RPMI7951 (cell line): Measurements from ENCODE around the gene LY6G5C. TPM values are rescaled to one million over a fixed set of nuclear protein-coding genes. Genes with fewer than 3 reads are reported as not detected.
A peak's percentile ranks its signal among the peaks of the same experiment; 100 is the strongest.

ENCODE experiments used
- DNase-seq: peaks from one replicate; pipeline ENCODE4 v3.0.0-alpha.2; 2012; ENCODE audit warnings: low read depth
- total RNA-seq: library from RNA; depleted of rRNA; stranded (reverse); fragments of >200 nt; shearing (Covaris generic); gene quantifications from 2 replicates; pipeline ENCODE4 v1.2.3, GENCODE V29; 2014; rRNA removed

Gene LY6G5C, protein sequence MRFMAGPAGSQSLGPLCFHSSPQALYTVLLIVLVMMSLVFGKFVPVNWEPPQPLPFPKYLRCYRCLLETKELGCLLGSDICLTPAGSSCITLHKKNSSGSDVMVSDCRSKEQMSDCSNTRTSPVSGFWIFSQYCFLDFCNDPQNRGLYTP
- 2.9 and 3.2 TPM in 2 replicates for total RNA-seq

DNA sequence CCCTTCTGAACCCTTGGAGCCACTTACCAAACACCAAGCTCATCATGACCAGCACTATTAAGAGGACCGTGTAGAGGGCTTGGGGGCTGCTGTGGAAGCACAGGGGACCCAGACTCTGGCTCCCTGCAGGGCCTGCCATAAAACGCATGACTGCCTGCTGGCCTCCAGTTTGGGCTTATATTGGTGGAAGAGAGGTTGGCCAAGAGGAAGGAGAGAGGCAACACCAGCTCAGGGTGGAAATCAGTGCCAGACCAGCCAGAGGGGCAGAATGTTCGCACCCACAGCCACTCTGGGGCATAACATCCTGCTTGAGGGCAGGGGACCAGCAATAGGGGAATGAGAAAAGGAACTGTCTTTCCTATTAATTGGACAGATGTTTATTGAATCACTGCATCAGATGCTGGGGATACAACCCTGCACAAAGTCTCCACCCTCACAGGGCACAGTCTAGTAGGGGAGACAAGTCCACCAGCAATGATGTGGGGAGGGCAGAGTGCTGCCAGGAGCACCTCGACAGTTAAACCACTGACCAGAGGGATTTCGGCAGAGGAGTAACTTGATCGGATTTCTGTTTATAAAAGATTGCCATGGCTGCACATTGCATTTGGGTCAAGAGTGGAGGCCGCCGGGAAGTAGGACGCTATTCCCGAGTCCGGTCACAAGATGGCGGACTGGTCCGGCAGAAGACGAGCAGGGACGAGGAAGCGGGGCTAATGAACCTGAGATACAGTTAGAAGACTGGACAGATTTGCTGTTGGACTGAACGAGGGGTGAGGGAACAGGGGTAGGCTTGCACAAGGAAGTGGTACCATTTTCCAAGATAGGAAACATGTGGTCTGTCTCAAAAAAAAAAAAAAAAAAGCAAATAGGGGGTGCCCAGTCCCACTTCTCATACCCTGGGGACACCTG lies at the start of gene LY6G5C:
TSS of gene LY6G5C (minus strand) at position 842 of the 909 bp plus-strand sequence. CDS start at position 148, 694 bp downstream.
- peak; percentile 84 for DNase-seq

DNA sequence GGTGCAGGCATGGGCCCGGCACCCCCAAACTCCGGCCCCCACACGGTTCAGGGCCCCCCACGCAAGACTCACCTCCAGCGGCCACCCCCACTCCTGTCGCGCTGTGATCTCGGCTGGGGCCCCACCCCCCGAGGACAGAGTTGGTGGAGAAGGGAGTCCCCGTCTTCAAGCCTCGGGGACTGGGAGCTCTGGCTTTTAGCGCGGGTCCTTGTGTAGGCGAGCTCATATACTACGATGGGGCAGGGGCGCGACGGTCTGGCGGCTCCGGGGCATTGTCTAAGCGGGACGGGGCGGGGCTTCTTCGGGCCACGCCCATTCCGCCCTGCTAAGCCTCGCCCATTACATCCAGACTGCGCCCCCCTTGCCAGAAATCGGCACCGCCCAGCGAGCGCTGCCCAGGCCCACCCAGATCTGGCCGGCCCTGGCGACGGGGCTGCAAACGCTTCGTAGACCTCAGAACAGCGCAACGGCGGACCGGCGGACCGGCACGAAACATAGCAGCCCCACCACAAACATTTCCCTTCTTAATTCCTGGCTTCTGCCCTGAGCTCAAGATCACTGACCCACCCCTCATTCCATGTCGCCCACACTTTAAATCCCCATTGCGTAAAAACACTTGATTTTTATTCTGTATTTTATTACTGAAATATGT lies 49.2 kb upstream of the LY6G5C start:
- peak; percentile 88 for DNase-seq

DNA sequence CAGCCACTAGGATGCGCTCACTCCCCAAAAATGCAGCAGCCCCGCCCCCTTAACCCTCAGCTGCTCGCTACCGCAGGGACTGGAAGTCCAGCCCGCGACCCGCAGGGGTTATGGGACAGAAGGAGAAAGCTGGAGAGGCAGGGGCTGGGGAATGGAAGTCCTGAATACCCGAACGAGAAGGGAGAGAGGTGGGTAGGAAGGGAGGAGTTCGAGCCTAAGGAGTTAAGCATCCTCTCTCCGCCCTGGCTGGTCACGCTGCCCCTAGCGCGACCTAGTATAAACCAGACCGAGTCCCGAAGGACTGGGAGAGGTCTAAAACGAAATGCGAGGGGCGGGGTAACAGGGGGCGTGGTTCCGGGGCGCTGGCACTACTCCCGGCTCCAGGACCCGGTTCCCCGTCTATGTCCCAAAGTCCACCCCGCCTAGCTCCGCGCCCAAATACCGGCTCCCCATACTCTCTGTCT lies 48.7 kb upstream of the LY6G5C start:
- peak; percentile 87 for DNase-seq

DNA sequence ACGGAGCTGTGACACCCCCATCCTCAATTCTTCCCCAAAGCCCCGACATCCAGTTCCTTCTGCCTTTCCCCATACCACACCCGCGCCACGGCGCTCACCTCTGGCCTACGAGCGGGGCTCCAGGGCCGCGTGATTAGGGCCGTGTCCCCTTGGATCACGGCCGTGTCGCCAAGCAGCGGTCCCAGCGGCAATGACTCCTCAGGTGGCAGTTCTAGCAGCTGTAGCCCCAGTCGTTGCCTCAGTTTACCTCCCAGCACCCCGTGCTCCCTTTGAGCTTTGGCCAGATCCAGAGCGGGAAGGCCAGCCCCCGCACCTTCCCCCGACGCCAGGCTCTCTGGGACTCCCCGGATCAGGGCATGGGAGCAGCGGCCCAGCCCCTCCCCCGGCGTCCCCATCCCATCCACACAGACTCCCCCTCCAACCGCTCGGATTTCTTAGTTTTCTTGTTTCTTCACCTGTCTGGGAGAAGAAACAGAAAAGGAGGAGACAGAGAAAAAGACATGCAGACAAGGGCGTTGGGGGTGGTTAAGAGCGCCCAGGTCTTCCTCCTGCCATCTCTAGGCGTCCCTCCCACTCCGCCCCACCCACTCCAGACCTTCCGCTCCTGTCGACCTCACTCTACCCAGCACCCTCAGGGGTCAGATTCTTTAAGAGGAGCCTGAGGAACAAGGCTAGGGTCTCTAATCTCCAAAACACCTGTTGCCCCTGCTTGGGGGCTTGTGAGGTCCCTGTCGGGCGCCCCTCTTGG lies 48.1 kb upstream of the LY6G5C start, which contains the start of gene DDAH2:
TSS of gene DDAH2 (minus strand) at position 533 of the 748 bp plus-strand sequence. CDS start at position 395, 138 bp downstream.
- DNase-seq: no peak

DNA sequence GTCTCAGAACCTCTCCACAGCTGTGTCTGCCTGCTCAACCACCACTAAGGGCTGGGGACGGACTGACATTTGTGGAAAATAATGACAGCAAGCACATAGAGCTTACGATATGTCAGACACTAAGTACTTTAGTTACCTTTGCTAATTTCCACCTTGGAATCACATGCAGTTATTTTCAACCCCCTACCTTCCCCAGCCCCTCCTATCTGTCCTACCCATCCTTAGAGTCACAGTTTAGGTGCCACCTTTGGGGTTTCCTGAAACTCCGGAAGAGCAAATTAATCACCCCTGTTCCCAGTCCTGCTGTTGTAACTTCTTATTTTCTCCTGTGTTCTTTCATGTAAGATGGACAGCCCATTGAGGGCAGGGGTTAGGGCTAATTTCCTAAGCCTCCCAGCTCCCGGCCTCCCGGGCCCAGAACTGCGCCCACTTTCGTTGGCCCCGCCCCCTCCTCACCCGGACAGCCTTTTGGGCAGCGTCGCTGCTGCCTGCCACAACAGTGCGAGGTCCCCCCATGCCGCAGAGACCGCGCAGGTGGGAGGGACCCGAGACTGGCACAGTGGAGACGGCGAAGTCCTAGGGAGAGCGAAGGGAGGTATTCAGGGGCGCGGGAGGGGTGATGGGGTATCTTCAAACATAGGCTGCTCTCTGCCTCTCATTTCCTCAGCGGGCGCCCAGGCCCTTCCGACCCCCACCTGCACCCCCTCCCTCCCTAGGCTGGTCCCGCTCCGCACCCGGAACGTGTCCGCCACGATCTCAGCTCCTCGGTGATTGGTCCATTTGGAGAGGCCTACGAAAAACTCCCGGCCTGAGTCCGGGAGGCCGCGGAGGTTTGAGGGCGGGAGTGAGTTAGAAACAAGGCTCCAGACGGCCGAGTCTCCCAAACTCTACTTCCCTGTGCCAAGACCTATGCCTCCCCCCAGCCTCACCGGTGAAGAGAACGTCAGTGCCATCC lies 47.1 kb upstream of the LY6G5C start:
- DNase-seq: no peak

DNA sequence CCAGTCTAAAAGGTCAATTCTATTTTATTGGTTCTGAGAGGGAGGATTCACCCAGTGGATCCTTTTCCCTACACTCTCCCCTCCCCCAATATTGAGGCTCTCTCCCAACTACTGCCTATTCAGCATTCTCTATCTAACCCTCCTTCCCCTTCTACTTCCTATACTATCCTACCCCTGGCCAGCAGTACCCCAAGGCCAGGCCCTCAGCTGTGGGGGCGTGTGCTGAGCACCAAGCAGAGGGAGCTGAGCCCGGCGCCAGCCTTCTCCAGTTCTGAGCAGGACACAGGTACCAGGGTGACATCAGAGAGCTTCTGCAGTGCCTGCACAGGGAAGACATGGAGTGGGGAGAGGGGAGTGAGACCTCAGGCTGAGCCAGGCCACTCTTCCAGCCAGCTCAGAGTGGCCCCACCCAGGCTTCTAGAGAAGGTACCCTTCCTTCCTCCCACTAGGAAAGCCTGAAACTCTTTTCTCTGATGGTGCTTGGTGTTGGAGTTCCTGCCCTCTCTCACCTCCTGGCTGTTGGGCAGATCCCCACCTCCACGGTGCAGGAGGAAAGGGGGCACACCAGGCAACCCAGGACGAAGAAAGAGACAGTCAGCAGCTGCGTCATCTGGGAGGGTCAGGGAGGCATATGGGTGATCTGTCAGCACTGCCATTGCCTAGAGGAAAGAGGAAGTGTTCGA lies 46.3 kb upstream of the LY6G5C start:
- DNase-seq: no peak

DNA sequence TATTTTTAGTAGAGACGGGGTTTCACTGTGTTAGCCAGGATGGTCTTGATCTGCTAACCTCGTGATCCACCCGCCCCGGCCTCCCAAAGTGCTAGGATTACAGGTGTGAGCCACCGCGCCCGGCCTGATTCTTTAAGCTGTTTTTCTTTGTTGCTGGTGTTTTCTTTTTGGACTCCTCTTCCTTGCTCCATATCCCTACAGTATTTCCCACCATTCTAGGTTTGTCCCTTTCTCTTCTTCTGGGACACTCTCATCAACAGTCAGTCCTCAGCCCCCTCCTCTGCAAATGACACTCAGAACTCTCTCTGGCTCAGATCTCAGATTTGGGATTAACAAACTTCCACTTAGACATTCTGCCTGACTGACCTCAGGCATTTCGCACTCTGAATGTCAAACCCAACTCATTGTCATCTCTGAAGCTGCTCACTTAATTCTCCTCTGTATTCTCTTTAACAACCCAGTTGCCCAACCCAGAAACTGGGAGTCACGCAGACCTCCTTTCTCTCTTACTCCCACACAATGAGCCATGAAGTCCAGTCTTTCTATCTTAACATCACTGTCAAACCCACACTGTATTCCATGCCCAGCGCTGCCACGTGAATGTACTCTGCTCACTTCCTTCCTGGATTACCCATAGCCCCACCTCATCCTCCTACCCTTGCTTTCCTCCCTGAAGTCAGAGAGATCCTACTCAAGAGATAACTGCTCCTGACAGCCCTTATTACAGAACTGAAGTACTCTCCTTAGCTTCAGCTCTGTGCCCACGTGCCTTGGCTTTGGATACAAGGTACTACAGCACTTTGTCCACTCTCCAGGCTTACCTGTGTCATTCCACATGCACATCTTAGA lies 44.9 kb upstream of the LY6G5C start:
- no peak for DNase-seq

DNA sequence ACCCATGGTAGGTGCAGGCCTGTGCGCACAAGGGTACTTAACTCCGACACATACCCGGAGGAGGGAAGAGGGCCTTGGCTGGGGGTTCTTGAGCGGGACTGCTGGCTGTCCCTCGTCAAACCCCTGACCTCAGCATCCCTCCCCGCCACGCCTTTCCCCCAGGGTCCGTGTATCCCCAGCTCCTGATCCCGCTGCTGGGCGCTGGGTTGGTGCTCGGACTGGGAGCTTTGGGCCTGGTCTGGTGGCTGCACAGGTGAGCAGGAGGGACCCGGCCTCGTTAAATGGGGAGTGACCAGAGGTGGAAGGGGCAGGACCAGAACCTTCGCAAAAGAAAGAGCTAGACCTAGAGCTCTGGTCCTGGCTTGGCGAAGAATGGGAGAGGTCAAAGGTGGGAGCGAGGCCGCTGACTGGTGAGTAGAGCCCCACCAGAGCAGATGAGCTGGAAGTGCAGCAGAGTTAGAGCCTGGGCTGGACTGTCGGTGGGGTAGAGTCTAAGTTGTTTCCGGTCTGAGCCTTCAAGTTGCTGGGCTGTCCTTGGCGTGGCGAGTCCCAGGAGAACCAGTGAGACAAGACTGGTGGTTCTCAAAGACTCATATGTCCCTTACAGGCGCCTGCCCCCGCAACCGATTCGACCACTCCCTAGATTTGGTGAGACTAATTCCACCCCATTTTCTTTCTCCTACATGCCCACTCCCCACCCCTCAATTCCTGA lies 43.3 kb upstream of the LY6G5C start:
- no peak for DNase-seq

DNA sequence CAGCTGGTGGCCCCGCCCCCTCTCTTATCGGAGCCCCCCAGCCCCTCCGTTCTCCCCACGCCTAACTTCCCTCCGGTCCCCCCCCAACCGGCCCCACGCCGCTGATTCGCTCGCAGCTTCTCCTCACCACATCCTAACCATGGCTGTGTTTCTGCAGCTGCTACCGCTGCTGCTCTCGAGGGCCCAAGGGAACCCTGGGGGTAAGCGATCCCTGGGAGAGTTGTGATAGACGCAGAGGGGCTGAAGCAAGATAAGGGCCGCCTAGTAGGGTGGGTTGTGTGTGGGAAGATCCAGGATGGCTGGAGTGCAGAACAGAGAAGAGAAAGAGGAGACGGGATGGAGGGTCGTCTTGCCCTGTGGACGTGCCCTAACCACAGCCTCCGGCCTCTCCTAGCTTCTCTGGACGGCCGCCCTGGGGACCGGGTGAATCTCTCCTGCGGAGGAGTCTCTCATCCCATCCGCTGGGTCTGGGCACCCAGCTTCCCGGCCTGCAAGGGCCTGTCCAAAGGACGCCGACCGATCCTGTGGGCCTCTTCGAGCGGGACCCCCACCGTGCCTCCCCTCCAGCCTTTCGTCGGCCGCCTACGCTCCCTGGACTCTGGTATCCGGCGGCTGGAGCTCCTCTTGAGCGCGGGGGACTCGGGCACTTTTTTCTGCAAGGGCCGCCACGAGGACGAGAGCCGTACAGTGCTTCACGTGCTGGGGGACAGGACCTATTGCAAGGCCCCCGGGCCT lies 42.5 kb upstream of the LY6G5C start, which contains the start of gene MPIG6B:
TSS of gene MPIG6B (plus strand) at position 129 of the 735 bp plus-strand sequence. CDS start at position 140, 11 bp downstream.
- DNase-seq: no peak

DNA sequence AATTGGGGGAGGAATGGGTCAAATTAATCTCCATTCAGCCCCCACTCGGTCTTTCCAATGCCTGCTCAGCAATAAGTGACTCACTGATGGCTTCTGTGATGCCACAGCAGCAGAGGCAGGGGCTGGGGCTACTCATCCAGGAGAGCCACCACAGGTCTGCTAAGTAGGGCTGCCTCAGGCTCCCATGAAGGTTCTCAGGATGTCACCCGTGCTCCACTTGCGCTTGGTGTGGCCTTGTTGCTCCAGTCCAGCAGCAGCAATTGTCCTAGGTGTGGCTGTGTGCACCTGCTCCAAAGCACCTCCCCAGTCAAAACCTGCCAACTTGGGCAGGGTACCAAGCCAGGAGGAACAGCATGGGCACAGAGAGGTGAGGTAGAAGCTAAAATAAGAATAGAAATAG lies 41.3 kb upstream of the LY6G5C start:
- DNase-seq: no peak

DNA sequence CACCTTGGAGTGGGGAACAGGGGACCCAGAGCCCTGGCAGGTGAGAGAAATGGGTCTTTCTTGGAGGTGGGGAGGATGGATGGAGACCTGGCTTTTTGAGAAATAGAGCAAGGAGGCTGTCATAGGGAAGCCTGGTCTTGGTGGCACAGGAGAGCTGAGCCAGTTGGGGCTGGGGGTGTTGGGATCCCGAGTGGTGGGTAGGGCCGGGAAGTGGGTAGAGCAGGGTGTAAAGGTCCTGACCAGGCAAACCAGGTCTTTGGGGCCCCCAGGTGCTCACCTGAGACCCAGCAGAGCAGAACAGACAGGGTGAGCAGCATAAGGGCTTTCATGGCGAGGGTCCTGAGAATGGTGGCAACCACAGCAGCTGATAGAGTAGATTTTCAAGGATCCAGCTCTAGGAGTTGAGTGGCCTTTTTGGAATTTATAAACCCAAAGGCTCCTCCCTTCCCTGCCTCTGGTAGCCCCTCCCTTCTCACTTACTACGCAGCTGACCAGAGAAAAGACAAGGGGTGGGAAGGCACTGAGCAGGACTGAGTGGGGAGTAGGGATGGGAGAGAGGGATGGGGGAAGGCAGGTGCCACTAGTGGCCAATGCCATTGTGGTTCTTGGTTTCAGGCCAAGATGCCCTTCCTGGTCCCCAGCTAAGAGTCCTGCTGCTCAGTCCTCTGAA lies 40.6 kb upstream of the LY6G5C start, which contains the start of gene LY6G6C:
TSS of gene LY6G6C (minus strand) at position 396 of the 670 bp plus-strand sequence. CDS start at position 329, 67 bp downstream.
- DNase-seq: no peak

DNA sequence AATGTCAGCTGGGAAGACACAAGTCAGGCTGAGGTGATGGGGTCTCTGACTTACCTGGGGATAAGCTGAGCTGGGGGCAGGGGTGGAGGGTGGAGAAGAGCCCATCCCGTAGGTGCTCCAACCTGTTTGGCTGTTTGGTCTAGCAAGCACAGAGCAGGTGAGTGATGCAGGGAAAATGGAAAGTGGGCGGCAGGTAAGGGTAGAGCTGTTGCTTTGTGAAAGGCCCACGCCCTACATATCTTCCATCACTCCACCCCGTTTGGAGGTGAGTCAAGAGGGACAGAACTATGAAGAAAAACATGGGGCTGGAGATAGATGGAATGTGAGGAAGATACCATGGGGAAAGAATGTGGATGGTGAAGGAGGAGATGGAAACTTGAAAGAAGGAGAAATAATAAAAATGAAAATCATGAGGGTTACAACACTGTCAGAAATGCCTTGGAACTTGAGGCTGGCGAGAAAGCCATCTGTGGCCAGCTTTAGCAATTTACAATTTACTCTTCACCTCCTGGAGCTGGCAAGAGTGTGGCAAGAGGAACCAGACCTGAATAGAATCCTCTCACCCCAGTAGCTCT lies 39.4 kb upstream of the LY6G5C start:
- no peak for DNase-seq

DNA sequence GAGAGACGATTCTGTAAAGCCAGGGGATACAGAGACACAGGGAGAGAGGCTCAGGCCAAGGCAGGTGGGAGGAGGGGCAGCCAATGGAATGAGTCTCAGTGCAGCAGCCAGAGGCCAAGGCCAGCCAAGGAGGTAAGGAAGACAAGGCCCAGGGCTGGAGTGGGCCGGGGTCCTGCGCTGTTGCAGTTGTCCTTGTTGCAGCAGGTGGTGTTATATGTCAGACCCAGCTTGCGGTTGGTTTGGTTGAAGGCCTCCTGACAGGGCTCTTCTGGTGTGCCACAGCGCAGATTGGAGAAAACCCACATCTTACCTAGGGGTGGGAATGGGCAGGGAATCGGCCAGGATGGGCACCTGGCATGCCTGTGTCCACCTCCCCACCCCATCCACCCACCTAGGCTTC lies 38.1 kb upstream of the LY6G5C start:
- no peak for DNase-seq

DNA sequence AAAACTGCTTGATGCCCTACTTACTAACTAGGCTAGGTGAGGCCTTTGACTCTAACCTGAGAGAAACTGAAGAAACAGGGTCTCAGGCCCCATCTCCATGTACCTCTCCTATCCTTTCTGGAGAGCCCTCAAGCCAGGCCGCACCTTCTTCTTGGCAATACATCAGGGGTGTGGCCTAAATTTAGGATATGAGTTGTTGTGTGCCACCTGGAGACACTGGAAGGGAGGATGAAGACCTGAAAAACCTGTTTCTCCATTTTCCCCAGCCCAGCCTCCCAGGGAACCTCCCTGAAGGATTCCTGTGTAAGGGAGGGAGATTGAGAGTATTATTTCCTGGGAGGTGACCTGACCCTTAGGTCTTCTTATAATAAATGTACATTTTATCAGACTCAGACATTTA lies 37.4 kb upstream of the LY6G5C start:
- DNase-seq: no peak

DNA sequence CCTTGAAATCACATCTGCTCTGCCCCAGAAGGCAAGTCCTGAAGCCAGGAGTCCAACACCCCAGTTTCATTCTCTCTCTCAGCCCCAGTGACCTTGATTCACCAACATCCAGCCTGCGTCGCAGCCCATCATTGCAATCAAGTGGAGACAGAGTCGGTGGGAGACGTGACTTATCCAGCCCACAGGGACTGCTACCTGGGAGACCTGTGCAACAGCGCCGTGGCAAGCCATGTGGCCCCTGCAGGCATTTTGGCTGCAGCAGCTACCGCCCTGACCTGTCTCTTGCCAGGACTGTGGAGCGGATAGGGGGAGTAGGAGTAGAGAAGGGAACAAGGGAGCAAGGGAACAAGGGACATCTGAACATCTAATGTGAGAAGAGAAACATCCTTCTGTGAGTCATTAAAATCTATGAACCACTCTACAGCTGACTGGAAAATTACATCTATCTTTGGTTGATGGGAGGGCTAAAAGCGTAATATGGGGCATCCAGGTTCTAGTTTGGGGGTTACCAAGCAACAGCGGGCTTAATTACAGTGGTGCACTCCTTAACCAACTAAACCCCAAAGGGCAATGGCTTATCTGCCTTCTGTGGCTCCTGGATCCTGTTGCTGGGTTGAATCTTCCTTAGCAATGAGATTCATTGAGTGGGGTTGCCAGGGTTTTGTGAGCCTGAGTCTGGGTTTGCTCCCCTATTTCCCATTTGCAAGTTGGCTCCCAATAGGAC lies 36.8 kb upstream of the LY6G5C start:
- no peak for DNase-seq
